ENCODE data around the gene DARS1. TPM values are rescaled to one million over a fixed set of nuclear protein-coding genes. Genes with fewer than 3 reads are reported as not detected.
A peak's percentile ranks its signal among the peaks of the same experiment; 100 is the strongest.

Gene DARS1
- total RNA-seq, 2 donors from 2014 or later, result 37.9 to 41.7 TPM

DNA sequence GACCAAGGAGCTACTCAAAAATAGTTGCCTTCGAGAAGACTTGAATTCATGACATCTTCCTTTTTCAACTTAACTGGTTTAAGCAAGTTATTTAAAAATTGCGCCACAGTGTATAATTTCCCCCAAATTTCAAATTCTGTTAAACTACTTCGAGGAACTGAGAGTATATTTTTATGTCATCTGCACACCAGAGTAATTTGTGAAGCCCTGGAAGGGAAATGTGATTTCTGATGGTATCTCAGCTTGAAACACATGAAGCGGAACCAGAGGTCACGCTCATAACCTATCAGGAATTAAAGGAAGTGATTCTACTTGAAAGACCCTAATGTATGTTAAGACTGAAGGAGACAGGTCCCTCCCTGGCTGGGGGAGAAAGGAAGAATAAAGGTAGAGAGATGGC is 33.9 kb upstream of the DARS1 start:
- intact Hi-C loops (cut with DNase I, micrococcal nuclease), result no loop called here
- ATAC-seq (no peak), DNase-seq (no peak)

DNA sequence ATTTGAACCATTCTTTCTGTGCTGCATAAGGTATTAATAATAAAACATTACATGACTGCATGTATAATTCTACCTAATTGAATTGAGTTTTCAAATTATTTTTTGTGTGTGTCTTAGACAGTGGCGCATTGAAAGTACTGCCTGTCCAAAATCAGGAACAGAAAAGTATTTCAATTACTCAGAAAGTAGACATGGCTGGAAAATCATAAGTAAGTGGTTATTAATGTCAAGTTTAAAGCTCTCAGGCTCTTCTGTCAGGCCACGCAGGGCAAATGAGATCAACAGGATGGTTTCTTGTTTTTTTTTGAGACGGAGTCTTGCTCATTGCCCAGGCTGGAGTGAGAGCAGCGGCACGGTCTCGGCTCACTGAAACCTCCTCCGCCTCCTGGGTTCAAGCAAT is 32.4 kb upstream of the DARS1 start:
- DNase-seq, result no peak
- intact Hi-C loops (cut with DNase I, micrococcal nuclease), result no loop called here
- ATAC-seq, result no peak

DNA sequence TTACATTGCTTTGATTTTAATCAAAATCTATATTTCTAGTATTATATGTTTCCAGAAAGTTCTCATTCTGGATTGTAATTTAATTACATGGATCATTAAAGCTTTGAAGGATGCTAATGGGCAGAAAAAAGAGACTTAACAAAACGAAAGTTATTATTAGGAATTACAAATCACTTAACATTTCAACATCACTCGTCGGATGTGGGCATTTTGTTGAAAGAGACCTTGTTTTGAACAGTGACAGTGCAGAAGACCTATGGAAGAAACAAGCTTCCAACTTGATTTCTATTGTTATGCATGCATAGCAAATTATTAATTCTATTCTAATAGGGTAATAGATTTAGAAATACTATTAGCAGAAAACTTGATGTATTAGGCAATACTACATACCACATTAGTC is 31.4 kb upstream of the DARS1 start:
- intact Hi-C loops (cut with DNase I, micrococcal nuclease), result no loop called here
- DNase-seq (no peak), ATAC-seq (no peak)

DNA sequence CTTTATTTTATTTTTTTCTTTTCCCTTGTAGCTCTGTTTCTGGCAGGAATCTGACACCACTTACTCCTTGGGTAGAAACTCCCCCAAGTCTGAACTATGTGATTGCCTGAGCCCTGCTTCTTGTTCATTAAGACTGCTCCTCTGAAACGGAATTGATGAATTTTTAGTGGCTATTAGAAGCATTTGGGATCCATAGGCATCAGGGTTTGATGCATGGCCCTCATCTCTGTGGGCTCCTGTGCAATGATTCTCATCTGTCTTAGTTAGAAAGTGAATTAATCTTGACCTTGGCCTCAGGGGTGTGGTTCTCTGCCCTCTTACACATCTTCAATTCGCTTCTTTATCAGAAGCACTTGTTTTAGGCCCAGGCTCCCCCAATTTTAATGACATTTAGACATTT is 31.0 kb upstream of the DARS1 start:
- DNase-seq, result no peak
- intact Hi-C loops (cut with DNase I, micrococcal nuclease), result no loop called here
- ATAC-seq, result no peak

DNA sequence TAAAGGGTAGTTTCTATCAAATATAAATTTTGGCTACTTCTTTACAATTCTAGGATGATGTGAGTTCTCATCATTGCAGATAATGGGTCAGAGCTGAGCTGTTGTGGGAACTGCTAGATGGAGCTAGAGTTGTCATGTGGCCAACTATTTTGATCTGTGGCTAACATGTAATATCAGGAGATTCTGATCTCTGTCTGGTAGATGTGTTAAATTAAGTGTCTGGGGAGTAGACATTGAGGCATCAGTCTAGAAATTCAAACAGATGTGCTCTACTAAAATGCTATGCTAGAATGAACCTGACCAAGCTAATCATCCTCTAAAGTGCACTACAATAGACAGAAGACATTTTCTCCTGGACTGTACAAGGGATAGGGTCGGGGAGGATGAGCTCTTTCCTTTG is 30.3 kb upstream of the DARS1 start:
- intact Hi-C loops (cut with DNase I, micrococcal nuclease), result no loop called here
- ATAC-seq (no peak), DNase-seq (no peak)

DNA sequence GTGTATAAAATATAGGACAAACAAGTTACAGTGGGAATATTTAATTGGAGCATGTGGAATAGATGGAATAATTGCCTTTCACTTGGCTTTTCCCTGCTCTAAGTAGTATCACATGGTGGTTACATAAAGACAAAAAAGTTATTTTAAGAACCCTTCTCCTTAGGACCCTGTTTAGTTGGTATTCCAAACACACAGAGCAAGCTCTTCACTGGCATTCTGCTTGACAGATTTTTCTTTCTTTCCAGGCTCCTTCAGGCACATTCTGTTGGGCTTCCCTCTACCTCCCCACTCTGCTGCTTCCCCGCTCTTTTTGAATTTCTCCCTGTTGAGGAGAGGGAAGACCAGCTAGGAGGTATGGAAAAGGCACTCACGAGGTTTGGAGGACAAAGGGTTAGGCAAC is 29.0 kb upstream of the DARS1 start:
- intact Hi-C loops (cut with DNase I, micrococcal nuclease), result no loop called here
- ATAC-seq, result no peak
- no peak for DNase-seq

DNA sequence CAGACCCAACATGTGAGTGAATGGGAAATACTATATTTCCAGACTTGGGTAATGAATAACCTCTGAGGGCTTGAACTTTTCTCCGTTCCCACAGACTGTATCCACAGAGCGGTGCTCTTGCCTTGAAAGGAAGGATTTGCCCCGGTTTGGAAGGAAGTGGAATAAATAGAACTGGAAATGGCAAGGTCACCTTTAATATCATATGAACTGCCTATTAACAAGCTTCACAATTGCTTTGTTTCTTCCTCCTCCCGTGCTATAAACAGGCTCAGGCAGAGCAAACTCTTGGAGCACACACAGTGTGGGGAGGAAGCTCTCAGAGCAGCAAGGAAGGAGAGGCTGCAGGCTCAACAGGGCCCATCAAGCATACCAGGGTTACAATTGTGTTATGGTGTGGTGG is 28.5 kb upstream of the DARS1 start:
- no peak for DNase-seq
- intact Hi-C loops (cut with DNase I, micrococcal nuclease), result no loop called here
- peak; percentile 91 for ATAC-seq

DNA sequence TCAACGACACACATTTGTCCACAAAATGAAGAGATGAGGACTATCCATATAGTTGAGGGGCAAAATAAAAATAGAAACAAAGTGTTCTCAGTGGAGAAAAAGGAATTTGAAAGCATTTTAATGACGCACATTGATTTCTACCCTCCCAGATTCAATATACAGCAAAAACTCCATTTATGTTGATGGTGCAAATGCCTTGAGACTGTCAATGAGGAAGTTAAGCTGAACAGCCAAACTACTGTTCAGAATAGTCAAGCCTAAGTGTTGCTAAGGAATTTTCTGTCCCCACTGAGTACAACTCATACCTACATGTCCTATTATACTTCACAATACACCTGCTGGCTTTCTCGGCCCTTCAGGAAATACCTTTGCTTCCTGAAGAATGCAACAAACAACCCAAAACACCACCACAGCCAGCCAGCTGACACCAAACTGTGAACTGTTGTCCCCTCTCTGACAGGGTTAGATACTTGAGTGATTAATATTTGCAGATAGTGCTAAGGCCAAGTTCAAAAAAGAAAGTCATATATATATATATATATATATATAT is 27.8 kb upstream of the DARS1 start:
- ATAC-seq (no peak), DNase-seq (no peak)
- intact Hi-C loops (cut with DNase I, micrococcal nuclease), result no loop called here

DNA sequence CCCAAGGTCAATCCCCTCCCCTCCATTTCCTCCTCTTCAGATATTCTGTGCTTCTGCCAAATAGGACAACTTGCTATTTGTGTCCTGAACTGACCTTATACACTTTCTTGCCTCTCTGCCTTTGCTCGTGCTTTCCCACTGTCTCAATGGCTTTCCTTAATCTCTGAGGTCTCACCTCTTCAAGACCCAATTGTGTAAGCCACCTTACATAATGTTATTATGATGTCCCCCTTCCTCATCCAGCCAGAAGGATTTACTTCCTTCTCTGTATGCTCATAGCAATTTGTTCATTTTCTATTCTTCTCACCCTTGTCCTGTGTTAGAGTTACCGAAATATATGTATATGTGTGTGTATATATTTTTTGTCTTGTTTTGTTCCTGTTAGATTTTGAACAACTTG is 26.9 kb upstream of the DARS1 start:
- ATAC-seq (no peak), DNase-seq (no peak)

DNA sequence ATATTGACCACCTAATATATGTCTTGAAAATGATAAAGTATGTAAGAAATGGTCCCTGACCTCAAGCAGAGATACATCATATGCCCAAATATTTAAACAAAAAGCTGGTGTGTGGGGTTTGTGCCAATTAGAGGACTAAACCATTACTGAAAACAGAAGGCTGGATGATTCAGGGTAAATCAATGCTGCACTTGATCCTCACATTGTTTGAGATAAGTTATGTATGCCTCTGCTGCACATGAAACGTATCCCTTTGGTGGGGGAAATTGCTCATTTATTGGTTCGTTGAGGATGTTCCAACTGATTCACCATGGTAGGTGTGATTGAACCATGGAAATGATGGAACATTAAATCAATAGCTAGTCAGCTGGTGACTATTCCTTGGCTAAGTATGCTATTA is 24.7 kb upstream of the DARS1 start:
- intact Hi-C loops (cut with DNase I, micrococcal nuclease), result no loop called here
- DNase-seq (no peak), ATAC-seq (no peak)

More for the DNA sequence above, 26.9 kb upstream of the DARS1 start:
- intact Hi-C loops (cut with DNase I, micrococcal nuclease), result no loop called here

DNA sequence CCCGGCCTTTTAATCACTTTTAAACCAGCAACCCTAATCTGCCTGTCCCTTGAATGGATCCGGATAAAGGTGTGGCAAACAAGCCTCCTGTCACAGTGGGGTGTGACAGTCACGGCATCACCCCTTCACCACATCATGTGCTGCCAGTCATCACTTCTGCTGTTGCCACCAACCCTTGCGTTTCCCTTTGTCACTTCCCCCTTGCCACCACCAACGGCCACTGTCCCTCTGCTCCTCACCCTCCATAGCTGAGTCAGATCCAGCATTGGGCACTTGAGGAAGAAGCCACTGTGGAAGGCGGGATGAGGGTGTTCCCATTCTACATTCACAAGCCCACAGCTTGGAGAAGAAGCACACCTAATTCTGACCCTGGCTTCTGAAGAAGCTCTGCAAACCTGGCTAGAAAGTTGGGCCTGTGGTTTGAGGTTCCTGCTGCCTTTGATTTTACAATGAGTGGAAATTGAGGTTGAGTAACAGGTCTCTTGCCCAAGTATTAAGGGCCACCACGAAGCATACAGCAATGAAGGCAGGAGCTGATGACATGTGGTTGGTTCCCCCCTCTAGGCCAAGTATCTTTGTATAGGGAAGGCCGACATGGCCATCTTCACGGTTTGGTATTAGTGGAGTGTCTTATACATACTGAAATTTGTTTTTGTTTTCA is 22.9 kb upstream of the DARS1 start:
- intact Hi-C loops (cut with DNase I, micrococcal nuclease), result no loop called here
- no peak for ATAC-seq
- DNase-seq, result peak; percentile 30 to 35

DNA sequence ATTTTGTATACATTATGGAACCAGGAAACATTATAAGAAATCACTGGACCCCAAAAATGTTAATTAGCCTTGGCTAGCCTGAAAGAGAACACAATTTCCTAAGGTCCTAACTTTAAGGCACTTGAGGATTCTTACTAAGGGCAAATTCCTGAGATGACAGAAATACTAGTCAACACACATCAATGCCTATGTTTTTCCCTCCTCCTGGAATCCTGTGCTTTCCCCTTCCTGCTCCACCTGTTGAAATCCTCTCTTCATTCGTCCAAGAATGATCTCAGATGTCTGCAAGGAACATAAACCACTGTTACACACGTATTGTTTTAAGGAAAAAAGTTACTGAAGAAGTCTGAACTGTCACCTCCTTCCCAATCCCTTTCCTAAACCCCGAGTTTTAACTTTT is 21.2 kb upstream of the DARS1 start:
- DNase-seq, result no peak
- ATAC-seq, result no peak
- intact Hi-C loops (cut with DNase I, micrococcal nuclease), result no loop called here

DNA sequence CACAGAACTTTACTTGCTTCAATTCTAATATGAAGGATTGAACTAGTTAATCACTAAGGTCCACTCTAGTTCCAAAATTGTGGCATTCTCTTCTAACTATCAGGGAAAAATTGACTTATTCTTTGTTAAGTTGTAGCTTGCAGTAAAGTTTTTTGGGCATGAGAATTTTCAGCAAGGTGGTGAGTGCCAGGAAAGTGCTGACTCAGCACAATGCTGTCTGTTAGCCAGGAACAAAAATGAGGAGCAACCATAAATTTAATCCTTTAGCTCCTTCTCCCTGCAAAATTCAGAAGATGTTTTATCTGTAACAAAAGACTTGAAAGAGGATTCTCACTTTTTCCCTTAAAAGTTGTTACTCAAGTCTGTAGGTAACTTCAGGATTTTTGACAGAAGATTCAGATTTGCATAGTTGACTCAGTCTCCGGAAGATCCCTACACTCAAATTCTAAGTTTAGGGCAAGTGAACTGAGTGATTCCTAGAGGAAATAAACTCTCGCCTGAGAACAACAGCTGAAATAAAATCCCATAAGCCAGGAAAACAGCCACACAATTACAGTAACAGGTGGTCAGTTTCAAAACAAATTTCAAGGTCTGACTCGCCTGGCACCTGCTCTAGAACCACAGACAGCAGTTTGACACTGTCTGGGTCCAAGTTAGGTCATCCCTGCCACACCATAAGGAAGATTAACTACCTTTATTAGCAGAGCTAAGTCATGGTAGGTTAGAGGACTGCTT is 20.2 kb upstream of the DARS1 start:
- intact Hi-C loops (cut with DNase I, micrococcal nuclease), result no loop called here
- ATAC-seq (no peak), DNase-seq (no peak)

DNA sequence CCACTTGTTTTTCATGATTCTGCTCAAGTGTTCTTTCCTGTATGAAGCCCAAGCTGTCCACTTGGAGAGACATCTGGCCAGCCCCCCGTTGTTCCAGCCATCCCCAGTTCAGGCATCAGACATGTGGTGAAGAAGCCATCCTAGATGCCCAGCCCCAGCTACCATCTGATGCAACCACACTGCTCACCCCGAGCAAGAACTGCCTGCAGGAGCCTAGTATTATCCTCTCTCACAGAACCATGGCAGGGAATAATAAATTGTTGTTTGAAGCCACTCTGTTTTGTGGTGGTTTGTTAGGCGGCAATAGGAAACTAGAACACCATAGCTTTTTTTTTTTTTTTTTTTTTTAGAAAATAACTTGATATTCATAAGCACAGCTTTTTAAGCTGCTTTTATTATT is 19.5 kb upstream of the DARS1 start:
- ATAC-seq (no peak), DNase-seq (no peak)
- intact Hi-C loops (cut with DNase I, micrococcal nuclease), result no loop called here

DNA sequence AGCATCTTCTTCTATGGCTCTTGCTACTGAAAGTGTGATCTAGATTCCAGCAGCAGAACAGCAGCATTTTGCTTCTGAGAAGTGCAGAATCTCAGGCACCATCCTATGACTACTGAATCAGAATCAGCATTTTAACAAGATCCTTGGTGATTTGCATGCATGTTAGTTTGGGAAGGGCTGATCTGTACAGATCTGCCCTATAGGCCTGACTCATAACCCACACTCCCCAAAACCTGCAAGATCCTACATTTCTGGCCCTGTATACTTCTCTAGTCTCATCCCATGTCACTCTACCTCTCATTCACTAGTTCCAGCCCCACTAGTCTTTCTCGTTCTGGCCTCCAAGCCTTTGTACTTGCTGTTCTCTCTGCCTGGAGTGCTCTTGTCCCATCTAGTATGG is 15.7 kb upstream of the DARS1 start:
- no peak for DNase-seq

DNA sequence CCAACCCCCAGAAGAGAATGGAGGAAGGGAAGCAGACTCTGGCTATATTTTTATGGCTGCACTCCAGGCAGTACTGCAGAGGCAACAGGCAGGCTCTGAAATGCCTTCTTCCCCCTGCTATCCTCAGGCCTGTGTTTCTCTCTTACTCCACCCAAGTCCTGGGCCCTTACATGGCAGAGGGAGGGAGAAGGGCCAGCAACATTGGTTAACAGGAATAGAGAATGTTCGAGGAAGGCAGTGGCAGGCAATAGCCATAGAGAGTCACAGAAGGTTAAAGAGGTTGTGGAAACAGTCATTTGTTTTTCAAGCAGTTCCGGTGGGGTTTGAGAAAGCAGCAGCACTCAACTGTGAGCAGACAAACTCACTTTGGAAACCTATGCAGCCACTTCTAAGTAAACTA is 15.1 kb upstream of the DARS1 start:
- no peak for ATAC-seq
- intact Hi-C loops (cut with DNase I, micrococcal nuclease), result no loop called here
- DNase-seq, result no peak

More for the DNA sequence above, 15.7 kb upstream of the DARS1 start:
- no peak for ATAC-seq
- intact Hi-C loops (cut with DNase I, micrococcal nuclease), result no loop called here

DNA sequence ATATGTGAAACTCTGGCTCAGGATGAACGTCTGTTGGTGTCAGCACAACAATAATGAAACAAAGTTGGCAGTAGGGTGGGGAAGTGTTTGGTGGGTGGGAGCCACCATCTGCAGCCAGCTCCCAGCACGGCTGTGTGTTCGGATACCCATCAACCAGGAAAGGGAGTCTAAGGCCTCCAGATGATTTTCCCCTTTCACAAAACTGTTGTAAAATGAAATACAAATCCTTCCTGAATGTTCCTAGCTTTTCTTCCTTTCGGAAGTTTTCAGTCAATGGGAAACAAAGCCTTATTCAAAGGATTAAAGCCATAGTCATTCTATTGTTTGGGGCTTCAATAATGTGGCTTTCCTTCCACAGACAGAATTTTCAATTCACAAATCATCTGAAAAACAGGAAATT is 14.5 kb upstream of the DARS1 start:
- no peak for ATAC-seq

DNA sequence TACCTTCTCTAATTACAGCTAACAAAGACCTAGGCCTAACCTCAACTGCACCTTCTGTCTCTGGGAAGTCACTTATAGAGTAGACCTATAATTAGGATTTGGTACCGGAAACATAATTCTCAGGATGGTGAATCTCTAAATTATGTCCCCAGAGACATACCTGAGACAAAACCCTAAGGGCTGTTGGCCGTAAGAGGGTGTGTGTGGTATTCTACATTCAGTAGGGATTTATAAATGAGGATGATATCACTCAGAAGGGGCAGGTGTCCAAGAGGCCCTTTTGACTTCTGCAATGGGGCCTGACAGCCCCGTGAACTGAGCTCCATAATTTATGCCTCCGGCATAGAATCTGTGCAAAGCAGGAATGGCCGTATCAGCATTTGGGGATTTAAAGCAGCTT is 13.5 kb upstream of the DARS1 start:
- intact Hi-C loops (cut with DNase I, micrococcal nuclease), result no loop called here
- no peak for ATAC-seq
- no peak for DNase-seq

More for the DNA sequence above, 14.5 kb upstream of the DARS1 start:
- intact Hi-C loops (cut with DNase I, micrococcal nuclease), result no loop called here
- no peak for DNase-seq

DNA sequence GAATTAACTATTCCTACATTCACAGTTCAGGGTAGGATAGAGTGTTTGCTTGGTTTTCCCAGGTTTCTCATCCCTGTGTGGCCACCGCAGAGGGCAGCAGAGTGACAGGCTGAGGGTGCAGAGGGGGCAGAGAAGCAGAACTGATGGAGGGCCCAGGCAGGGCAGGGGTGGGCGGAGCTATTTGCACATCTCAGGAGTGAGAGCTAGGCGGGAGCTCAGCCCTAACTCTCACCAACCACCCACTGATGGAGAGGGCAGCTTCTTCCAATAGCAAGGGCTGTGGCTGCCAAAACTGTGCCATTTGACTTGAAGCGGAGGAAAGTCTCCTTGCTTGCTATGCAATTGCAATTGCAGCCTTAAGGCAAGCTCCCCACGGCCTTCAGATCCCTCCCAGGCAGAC is 12.0 kb upstream of the DARS1 start:
- ATAC-seq (no peak), DNase-seq (peak in 1 of 2 donors; percentile 42)
- intact Hi-C loops (cut with DNase I, micrococcal nuclease), result no loop called here

DNA sequence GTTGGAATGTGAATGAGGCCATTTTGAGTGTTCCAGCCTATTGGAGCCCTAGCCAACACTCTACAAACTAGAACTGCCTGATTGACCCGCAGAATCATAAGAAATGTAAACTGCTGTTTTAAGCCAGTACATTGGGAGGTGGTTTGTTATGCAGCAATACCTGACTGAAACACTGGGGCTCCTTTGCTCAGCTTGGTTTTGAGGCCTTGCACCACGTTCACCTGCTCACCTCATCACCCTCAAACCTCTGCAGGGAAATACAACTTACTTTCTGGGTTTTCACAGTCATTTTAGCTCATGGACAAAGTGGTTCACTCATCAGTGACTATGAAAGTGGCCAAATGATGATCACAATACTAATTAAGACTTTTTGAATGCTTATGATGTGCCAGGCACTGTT is 10.9 kb upstream of the DARS1 start:
- intact Hi-C loops (cut with DNase I, micrococcal nuclease), result no loop called here
- DNase-seq (no peak), ATAC-seq (no peak)

DNA sequence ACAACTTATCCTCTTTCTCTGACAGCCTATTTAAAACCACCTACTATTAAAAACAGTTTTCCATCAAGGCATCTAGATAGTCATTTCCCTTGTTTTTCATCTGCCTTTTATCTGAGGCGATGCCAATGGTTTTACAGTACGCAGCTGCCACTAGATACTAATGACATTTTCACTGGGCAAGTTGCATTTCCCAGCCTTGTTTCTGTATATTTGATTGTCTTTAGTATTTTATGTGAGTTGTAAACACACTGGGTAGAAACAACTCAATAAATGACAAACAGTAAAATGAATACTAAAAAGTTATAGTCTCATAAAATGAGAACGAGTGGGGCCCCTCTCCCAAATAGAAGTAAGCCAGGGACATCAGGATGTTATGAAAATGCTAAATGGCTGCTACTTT is 8.9 kb upstream of the DARS1 start:
- intact Hi-C loops (cut with DNase I, micrococcal nuclease), result no loop called here
- no peak for ATAC-seq
- DNase-seq, result no peak

All from left colon (tissue), 2 donors.